B cell (primary cell): Measurements from ENCODE around the gene TLNRD1.

Experiments used
- EZH2 ChIP-seq: IDR thresholded peaks from 2 replicates; pipeline ENCODE4 v1.6.1; 2012; ENCODE audit warnings: borderline replicate concordance, low read depth, mild to moderate bottlenecking, moderate library complexity, low read length; ENCODE audit not compliant: insufficient read depth, poor library complexity, severe bottlenecking
- TF ChIP-seq, protein P1 (sequence below): fragments of 200-600 bp; IDR thresholded peaks from one replicate; pipeline ENCODE4 v1.8.0; 2022; ENCODE audit warnings: antibody characterized with exemption, mild to moderate bottlenecking

DNA sequence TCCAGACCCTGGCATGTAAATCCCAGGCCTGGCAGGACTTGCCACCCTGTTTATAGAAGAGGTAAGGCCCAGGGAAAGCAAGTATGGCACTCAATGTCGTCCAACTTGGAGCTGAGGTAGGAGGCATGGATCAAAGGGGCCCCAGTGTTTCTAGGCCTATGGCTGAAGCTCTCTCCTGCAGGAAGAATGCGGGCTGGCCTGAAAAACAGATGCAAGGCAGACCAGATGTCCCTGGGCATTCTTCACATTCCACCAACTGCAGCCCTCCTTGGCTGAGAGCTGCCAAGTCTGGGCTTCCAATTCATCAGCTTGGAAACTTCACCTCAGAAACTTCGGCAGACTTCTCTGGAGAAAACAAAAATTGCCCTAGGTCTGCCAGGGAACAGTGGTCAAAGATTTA, 33.3 kb upstream of the TLNRD1 start:
- TF ChIP-seq, protein P1, sequence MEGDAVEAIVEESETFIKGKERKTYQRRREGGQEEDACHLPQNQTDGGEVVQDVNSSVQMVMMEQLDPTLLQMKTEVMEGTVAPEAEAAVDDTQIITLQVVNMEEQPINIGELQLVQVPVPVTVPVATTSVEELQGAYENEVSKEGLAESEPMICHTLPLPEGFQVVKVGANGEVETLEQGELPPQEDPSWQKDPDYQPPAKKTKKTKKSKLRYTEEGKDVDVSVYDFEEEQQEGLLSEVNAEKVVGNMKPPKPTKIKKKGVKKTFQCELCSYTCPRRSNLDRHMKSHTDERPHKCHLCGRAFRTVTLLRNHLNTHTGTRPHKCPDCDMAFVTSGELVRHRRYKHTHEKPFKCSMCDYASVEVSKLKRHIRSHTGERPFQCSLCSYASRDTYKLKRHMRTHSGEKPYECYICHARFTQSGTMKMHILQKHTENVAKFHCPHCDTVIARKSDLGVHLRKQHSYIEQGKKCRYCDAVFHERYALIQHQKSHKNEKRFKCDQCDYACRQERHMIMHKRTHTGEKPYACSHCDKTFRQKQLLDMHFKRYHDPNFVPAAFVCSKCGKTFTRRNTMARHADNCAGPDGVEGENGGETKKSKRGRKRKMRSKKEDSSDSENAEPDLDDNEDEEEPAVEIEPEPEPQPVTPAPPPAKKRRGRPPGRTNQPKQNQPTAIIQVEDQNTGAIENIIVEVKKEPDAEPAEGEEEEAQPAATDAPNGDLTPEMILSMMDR = no peak
- no peak for TF ChIP-seq EZH2
